HG02678 (cell line): ENCODE data around the gene DCP1A.
A peak's percentile ranks its signal among the peaks of the same experiment; 100 is the strongest.
"Not testable (repeated sequence)": the region's sequence is repeated elsewhere in the genome, so short reads cannot be mapped to it uniquely, and the experiment has no call there.

Experiments
- ATAC-seq: cut with Tn5 transposase; IDR thresholded peaks from one replicate; pipeline ENCODE4 v1.9.1; 2021; ENCODE audit warnings: mild to moderate bottlenecking, moderate library complexity; ENCODE audit not compliant: unreplicated experiment

The DCP1A gene

DNA sequence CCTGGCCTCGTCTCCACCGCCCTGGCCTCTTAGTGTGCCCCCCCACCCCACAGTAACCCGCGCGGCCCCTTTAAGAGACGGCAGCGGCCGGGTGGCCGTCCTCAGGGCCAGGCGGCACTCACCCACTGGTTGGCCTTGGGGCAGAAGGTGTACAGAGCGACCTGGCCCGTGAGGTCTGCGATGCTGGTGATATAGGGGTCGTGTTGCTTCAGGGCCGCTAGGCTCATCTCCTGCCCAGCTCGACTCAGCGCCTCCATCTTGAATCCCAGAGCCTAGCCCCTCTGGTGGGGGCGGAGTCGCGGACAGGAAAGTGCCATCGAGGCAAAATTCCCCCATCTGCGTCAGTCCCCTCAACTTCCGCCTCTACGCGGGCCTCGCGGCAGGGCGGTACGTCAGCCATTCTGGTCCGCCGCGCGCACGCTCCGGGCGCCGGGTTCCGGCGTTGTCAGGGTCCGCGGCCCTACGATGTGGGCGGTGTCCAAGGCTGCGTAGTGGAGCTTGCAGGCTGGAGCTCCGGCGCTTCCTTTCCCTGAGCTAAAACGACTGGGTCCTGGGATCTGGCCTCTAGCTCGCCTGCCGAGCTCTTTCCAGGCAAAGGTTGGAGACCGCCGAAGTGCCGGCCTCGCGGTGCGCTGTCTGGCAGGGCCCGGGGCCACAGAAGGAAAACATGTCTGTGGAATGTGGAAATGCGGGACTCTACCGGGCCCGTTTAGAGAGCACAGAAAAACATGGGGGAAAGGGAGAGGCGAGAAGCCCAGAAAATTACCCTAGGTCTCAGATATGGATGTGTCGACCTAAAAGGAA lies at the start of gene DCP1A:
DCP1A (minus strand) TSS at position 283 of the 804 bp plus-strand sequence; CDS start at position 257, 26 bp downstream.
- peak; percentile 97 for ATAC-seq

DNA sequence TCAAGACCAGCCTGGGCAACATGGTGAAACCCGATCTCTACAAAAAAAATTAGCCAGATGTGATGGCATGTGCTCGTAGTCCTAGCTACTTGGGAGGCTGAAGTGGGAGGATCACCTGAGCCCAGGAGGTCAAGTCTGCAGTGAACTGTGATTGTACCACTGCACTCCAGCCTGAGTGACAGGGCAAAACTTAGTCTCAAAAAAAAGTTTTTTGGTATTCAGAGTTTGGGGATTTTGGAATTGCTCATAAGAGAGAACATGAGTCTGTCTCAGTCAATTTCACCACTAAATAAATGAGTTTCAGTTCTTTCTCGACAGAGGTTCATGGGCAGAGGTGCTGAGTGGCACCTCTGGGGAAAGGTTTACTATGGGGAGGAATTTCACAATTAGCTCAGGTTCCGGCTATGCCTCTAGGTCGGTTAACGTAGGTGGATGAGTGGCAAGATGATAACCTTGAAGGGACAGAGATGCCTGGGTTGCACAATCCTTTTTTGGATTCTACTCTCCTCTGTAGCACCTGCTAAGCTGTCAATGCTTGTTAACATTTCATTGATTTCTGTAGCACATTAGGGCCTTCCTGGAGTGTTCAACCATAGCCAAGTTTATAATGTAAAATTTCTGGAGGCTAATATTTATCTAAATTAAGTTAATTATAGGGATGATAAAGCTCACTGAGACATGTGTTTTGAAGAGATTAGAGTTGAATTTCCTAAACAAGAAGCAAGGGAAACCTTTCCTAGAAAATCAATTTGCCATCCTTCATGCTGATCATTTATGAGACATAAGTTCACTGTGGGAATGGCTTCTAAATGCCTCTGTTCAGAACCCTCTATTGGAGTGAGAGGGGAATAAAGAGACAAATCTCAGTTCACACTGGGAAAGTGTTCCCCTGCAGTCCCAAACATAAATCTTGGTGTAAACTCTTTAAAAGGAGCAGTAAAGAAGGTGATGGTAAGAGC lies 37.4 kb upstream of the DCP1A start:
- no peak for ATAC-seq

DNA sequence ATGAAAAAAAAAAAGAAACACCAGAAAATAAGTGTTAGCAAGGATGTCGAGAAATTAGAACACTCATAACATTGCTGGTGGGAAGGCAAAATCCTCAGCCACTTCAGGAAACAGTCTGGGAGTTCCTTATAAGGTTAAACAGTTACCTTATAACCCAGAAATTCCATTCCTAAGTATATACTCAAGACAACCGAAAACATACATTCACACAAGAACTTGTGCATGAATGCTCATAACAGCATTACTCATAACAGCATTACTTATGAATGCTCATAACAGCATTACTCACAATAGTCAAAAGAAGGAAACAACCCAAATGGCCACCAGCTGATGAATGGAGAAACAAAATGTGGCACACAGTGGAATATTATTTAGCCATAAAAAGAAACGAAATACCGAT lies 34.8 kb upstream of the DCP1A start:
- ATAC-seq, result no peak

DNA sequence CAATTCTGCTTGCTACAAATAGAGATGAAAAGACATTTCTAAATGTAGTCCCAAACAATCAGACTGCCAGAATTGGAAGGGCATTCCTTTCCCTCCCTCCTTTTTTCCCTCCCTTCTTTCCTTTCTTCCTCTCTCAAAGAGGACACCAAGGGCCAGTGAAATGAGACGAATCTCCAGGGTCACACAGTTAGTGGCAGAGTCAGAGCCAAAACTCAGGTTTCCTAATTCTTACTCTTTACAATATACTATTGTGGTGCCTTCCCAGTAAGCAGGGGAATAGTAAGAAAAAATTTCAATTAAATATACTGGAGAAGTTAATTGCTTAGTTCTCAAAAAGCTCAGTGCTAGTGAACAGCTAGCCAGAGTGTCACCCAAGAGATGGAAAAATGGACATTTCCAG lies 33.0 kb upstream of the DCP1A start:
- no peak for ATAC-seq

DNA sequence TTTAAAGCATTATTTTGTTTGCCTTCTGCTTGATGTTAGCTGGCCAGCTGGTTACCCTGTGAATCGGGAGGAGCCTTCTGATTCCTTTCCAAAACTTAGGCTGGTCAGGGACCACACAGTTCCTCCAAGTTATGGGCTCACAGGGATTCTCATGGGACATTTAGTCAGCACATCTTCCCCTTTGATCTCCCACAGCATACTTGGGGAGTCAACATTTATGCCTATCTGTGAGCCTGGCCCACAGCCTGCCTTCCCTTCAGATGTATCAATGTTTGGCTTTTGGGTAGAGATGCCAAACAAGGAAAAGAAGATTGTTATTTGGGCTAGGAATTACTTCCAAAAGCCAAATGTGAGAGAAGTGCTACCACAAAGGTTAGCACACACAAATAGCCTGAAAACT lies 32.6 kb upstream of the DCP1A start:
- no peak for ATAC-seq

DNA sequence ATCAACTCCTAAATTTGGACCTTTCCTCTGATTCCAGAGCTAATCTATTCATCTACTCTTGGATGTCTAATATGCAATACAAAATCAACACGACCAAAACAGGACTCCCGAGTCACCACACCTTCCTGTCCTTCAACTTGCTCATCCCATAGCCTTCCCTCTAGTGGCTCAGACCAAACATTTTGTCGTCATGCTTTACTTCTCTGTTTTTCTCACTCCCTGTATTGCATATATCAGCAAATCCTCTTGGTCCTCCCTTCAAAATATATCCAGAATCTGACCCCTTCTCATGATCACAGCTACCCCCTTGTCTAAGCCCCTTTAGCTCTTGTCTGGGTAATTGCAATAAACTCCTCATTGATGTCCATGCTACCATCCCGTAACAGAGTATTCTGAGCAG lies 30.5 kb upstream of the DCP1A start:
- ATAC-seq, result no peak

DNA sequence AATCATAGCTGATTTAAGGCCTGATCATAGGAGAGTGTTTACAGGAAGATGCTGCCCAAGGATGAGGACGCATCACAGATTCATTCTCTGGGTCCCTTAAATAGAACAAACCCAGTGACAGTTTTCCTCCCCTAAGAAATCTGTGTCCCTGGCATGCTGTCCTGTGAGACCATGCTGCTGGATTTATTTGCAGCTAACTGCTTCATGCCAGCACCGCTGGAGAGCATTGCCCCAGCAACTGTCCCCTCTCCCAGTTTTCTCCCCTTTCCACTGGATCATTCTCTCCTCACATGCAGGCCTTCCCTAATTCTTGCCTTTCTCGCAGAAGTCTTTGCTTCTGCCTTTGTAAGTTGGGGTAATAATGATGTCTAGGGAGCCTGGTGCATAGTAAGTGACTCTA lies 29.3 kb upstream of the DCP1A start:
- ATAC-seq, result no peak

DNA sequence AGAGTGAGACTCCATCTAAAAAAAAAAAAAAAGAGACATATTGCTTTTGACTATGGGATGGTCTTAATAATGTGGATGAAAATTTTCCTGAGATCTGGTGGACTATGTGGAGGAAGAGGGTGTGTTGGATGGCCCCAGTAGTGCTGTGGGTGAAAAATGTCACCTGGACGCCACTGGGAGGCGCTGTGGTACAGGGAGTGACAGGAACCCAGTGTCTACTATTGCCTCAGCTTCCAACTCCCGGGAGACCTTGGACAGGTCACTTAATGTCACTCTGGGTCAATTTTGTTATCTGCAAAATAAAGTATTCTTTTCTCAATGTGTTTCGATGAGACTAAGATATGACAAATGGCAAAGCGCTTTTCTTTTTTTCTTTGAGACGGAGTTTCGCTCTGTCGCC lies 27.7 kb upstream of the DCP1A start:
- no peak for ATAC-seq

DNA sequence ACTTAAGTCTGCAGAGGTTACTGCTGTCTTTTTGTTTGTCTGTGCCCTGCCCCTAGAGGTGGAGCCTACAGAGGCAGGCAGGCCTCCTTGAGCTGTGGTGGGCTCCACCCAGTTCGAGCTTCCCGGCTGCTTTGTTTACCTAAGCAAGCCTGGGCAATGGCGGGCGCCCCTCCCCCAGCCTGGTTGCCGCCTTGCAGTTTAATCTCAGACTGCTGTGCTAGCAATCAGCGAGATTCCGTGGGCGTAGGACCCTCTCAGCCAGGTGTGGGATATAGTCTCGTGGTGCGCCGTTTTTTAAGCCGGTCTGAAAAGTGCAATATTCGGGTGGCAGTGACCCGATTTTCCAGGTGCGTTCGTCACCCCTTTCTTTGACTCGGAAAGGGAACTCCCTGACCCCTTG lies 23.4 kb upstream of the DCP1A start:
- ATAC-seq, result not testable (repeated sequence)

DNA sequence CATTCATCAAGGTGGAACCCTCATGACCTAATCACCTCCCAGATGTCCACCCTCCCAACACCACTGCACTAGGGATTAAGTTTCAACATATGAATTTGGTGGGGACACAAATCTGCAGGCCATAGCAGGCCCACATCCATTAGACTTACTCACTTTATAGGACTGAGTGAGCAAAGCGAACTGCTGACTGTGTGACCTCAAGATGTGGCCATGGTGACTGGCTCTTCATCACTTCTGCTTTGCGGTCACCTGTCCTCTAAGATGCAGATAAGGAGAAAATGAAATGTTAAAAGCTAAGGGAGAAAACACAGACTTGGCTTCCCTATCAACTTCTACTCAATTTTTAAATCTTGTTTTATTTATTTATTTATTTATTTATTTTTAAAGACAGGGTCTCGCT lies 14.5 kb upstream of the DCP1A start:
- no peak for ATAC-seq

DNA sequence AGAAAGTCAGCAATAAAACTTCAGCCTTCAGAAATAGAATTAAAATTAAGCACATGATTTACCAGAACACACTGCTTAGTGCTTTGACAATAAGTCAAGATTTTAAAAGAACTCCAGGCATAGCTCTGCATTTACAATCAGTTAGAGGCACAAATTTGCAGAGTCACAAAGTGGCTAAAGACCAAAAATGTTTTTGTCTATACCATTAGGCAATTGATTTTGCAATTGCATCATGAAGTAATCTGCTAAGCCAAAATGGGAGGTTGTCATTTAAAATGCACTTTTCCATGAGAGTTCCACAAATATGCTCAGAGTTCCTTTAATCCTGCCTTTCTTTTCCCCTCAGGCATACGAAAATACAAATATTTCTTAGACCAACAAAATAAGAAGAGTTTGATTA lies 10.1 kb upstream of the DCP1A start:
- ATAC-seq, result no peak

DNA sequence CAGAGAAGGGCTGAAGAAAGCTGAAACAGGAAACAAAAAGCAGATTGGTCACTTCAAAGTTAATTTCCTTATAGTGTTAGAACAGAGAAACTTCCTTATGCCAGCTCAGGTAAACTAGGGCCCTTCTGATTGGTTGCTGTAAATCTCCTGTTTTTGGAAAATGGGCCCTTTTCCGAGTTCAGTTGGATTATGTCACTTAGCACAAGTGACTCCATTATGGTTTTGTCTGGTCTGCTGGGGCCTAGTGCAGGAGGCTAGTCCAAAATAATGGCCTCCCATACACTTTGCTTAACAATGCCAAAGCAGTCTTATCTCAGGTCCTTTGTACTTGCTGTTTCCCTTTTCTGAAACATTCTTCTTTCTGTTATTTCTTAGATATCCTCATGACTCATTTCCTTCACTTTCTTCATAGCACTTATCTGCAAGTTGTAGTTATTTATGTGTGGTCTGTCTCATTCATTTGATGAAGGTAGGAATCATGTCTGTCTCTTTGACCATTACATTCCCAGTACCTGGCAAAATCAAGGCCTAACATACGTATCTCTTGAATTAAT lies 7.7 kb upstream of the DCP1A start:
- no peak for ATAC-seq

DNA sequence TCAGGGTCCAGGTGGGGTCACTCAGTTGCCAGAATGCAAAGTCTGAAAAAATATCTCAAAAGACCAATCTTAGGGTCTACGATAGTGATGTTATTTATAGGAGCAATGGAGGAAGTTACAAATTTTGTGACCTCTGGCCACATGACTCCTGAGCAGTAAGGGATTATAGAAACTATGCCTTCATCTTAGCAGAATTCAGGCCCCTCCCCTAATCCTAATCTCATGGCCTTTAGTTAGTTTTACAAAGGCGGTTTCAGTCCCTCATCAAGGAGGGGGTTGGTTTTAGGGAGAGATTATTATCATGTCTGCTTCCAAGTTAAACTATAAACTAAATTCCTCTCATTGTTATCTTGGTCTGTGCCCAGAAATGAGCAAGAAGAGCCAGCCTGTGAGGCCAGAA lies 5.9 kb upstream of the DCP1A start:
- no peak for ATAC-seq

DNA sequence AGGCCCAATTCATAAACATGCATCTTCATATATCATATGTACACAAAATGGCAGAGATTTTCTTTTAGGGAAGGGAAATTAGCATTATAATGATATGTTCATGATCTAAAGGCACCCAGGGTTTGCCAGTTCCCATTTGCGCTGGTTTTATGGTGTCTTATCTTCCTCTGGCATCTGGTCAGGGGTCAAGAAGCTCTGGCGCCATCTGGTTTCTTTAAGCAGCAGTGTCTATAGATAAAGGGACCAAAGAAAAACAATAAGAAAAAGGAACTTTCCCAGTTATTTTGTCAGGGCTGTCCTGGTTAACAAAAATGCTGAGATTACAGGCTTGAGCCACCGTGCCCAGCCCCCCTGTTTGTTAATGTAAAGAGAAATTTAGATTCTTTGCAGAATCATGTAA lies 3.3 kb upstream of the DCP1A start:
- no peak for ATAC-seq

DNA sequence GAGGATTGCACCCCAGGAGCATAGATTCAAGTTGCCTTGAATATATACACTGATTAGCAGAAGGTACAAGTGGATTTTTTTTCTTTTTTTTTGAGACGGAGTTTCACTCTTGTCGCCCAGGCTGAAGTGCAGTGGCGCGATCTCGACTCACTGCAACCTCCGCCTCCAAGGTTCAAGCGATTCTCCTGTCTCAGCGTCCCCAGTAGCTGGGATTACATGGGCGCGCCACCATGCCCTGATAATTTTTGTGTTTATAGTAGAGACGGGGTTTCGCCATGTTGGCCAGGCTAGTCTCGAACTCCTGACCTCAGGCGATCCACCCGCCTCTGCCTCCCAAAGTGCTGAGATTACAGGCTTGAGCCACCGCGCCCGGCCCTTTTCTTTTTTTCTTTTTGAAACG lies 775 bp upstream of the DCP1A start:
- ATAC-seq, result not testable (repeated sequence)

DNA sequence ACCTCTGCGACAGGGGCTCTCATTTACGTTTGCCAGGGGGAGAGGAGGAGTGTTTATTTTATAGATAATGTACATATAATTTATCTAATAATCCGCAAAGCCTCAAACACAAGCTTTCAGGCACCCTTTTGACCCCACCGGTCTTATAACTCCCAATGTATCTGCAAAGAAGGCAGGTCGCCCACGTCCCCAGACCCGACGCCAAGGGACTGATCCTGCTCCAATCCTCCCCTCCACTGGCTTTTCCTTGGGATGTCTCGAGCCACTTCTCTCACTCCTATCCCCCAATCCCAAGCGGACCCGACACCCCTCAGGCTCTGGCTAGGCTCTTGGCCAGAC lies 452 bp downstream of the DCP1A start:
- no peak for ATAC-seq

DNA sequence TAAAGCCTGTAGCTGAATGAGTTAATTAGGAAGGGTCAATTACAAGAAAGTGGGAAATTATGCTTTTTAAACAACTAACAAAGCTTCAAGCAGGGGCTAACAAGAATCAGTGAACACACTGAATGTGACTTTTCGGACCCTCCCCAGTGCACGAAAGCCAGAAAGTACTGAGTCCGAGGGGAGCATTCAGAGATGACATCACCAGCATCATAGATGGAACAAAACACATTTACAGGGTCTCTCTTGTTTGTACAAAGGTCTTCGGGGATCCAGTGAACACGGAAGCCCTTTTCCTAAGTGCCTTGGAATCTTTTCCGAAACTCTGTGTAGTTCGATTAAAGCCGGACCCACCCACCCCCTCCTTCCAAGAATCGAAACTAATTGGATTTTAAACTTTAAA lies 829 bp downstream of the DCP1A start:
- ATAC-seq, result no peak

DNA sequence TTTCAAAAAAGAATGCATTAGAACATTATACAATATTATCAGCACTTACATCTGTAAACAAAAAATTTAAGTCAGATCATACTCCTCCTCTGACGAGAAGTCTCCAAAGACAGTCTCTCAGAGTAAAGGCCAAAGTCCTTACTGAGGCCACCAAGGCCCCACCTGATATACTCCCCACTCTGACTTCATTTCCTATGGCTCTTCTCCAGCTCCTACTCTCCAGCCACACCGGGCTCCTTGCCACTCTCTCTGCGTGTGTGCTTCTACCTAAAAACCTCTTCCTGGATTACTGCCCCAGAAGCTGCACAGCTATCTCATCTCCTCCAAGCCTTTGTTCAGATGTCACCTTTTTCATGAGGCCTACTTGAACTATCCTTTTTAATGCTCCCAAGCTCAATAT lies 5.0 kb downstream of the DCP1A start:
- ATAC-seq, result no peak

DNA sequence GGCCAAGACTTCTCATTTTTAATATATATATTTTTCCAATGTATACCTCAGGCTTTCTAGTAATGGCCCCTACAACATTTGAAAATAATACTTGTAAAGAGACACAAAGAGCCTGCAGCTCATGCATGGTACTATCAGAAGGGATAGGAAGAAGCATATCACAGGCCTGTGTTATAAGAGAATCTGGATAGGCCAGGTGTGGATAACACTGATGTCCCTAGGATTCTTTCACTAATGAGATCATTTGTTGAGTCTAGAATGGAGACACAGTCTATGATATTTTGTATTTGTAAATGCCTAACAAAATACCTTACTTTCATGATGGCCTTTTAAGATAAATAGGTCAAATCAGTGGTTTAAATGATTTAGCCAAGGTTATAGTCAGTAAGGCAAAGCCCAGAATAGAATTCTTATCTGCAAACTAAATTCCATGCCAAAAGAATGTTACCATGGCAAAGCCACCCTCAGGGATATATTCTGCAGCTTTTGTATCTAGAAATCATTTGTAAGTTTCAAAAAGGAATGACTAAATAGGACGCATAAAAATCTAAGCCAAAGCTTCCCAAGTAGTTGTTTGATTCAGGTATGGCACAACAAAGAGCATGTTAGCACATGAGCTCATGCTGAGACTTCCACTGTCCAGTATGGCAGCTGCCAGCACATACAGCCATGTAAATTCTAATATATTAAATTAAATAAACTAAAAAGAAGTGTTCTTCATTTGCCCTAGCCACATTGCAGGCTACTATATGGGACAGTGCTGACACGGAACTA lies 10.0 kb downstream of the DCP1A start:
- no peak for ATAC-seq

DNA sequence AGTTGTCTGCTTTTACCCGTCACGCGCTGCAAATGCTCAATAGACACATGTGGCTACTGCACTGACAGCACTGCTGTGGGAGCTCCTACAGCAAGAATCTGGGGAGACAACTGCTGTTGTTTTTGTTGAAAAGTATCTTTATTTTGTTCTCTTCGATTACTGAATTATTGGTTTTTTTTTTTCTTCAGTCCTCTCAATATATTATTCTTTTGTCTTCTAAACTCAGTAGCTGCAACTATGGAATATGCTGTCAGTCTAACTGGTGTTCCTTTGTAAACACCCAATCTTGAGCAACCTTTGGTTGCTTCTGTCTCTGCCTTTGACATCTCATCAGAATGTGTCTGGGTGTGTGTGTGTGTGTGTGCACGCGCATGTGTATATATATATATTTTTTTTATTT lies 12.6 kb downstream of the DCP1A start:
- ATAC-seq, result no peak

DNA sequence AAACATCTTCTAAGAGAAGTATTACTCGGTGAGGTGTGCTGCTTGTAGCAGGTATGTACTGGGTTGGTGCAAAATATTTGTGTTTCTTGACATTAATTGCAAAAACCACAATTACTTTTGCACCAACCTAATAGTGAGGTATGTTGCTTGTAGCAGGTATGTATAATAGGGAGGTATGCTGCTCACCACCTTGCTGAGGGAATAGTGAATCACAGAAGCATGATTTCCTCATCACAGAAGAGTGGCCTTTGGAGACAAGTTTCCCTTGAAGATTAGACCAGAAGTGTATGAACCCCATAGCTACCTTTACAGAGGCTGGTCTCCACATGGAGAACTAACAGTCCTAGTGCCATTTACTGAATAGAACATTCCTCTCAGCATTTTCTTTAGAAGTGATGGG lies 15.5 kb downstream of the DCP1A start:
- ATAC-seq, result no peak
